NCI-H146 treated with DMSO at 0.1 percent for 48 hours (cell line): ENCODE measurements around the gene MTM1.

Source experiments
- DNase-seq: peaks from one replicate; lab custom pipeline; 2025; ENCODE audit not compliant: unreplicated experiment; lab: John Stamatoyannopoulos, UW

MTM1 gene

GRCh38 chrX:150702966-150703694 lies 134.7 kb downstream of the MTM1 start:
- DNase-seq: no peak

GRCh38 chrX:150703695-150703974 lies 135.2 kb downstream of the MTM1 start:
- no peak for DNase-seq

GRCh38 chrX:150704030-150704613 lies 135.7 kb downstream of the MTM1 start:
- DNase-seq: no peak

GRCh38 chrX:150712619-150713018 lies 144.2 kb downstream of the MTM1 start:
- no peak for DNase-seq

- no peak for DNase-seq
Observed at GRCh38 chrX:150715184-150715583, 146.8 kb downstream of the MTM1 start.

- no peak for DNase-seq
Observed at GRCh38 chrX:150719621-150720020, 151.2 kb downstream of the MTM1 start.
